ENCODE data around the gene LGR5. TPM values are rescaled to one million over a fixed set of nuclear protein-coding genes. Genes with fewer than 3 reads are reported as not detected.
A peak's percentile ranks its signal among the peaks of the same experiment; 100 is the strongest.

Gene LGR5
- total RNA-seq, 1 experiment from 2014 or later: 0.17 TPM

GRCh38 chr12:71509705-71510104, 70.1 kb downstream of the LGR5 start (continued):
- TF ChIP-seq, protein P1, sequence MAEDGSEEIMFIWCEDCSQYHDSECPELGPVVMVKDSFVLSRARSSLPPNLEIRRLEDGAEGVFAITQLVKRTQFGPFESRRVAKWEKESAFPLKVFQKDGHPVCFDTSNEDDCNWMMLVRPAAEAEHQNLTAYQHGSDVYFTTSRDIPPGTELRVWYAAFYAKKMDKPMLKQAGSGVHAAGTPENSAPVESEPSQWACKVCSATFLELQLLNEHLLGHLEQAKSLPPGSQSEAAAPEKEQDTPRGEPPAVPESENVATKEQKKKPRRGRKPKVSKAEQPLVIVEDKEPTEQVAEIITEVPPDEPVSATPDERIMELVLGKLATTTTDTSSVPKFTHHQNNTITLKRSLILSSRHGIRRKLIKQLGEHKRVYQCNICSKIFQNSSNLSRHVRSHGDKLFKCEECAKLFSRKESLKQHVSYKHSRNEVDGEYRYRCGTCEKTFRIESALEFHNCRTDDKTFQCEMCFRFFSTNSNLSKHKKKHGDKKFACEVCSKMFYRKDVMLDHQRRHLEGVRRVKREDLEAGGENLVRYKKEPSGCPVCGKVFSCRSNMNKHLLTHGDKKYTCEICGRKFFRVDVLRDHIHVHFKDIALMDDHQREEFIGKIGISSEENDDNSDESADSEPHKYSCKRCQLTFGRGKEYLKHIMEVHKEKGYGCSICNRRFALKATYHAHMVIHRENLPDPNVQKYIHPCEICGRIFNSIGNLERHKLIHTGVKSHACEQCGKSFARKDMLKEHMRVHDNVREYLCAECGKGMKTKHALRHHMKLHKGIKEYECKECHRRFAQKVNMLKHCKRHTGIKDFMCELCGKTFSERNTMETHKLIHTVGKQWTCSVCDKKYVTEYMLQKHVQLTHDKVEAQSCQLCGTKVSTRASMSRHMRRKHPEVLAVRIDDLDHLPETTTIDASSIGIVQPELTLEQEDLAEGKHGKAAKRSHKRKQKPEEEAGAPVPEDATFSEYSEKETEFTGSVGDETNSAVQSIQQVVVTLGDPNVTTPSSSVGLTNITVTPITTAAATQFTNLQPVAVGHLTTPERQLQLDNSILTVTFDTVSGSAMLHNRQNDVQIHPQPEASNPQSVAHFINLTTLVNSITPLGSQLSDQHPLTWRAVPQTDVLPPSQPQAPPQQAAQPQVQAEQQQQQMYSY (CRISPR knock-in tag; IDR thresholded peaks at IDR 0.05): no peak
- TF ChIP-seq, protein P2, sequence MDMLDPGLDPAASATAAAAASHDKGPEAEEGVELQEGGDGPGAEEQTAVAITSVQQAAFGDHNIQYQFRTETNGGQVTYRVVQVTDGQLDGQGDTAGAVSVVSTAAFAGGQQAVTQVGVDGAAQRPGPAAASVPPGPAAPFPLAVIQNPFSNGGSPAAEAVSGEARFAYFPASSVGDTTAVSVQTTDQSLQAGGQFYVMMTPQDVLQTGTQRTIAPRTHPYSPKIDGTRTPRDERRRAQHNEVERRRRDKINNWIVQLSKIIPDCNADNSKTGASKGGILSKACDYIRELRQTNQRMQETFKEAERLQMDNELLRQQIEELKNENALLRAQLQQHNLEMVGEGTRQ (CRISPR knock-in tag; IDR thresholded peaks at IDR 0.05): no peak

GRCh38 chr12:71517145-71517846, 77.7 kb downstream of the LGR5 start:
- peaks cover 13% of the 10 kb centered on the region for H3K4me1 Mint-ChIP-seq
- peaks cover 4% of the 10 kb centered on the region; the same call in 1 of the 2 replicates for H3K36me3 Mint-ChIP-seq
- no peak for ATAC-seq
- ChIA-PET CTCF (no interaction called here), POLR2A (no interaction called here)
- H3K27ac Mint-ChIP-seq: no peak overlapping the region
- H3K27me3 Mint-ChIP-seq (ENCODE audit: low read depth): no peaks in the 10 kb centered on the region; the same call in none of the 2 replicates
- peaks cover 10% of the 10 kb centered on the region for H3K9me3 Mint-ChIP-seq
- no peak for DNase-seq (ENCODE audit: low spot score)
- H3K4me3 Mint-ChIP-seq: no peak overlapping the region
- TF ChIP-seq, protein P3, sequence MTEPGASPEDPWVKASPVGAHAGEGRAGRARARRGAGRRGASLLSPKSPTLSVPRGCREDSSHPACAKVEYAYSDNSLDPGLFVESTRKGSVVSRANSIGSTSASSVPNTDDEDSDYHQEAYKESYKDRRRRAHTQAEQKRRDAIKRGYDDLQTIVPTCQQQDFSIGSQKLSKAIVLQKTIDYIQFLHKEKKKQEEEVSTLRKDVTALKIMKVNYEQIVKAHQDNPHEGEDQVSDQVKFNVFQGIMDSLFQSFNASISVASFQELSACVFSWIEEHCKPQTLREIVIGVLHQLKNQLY (CRISPR knock-in tag; IDR thresholded peaks at IDR 0.05): no peak

DNA sequence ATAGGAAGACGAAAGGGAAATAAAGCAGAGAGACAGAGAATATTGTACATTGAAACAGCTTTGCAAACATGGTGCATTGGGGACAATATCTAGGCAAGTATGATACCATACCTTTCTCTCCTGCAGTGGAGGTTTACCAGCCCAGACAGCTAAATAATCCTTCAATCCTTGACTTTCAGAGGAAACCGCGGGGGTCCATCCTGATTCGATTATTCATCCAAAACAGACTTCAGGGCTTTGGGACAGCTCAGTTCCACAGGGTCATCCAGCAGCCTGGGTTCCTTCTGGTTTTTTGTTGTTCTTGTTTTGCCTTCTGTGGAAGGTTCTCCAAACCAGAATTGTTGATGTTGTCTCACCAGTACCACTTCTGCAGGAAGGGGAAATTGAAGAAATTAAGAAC, 81.5 kb downstream of the LGR5 start:
- Mint-ChIP-seq H3K4me1 (peaks cover 13% of the 10 kb centered on the region), H3K4me3 (no peak overlapping the region), H3K9me3 (peaks cover 10% of the 10 kb centered on the region), H3K27me3 (ENCODE audit: low read depth) (no peaks in the 10 kb centered on the region), H3K27ac (no peak overlapping the region), H3K36me3 (peaks cover 4% of the 10 kb centered on the region; the same call in 1 of the 2 replicates)
- ATAC-seq (peak; percentile 71), DNase-seq (ENCODE audit: low spot score) (peak; percentile 28)
- POLR2A ChIA-PET: no interaction called here
- TF ChIP-seq NFATC4 (CRISPR knock-in tag; IDR thresholded peaks at IDR 0.05) (no peak), E2F4 (CRISPR knock-in tag; IDR thresholded peaks at IDR 0.05; ENCODE audit: borderline replicate concordance, low read depth) (no peak), MXD4 (CRISPR knock-in tag; IDR thresholded peaks at IDR 0.05; ENCODE audit: borderline replicate concordance) (no peak), IRF1 (CRISPR knock-in tag; IDR thresholded peaks at IDR 0.05) (no peak), NR2C2 (CRISPR knock-in tag; IDR thresholded peaks at IDR 0.05) (no peak), ELF4 (CRISPR knock-in tag; IDR thresholded peaks at IDR 0.05; ENCODE audit: low read depth) (no peak), PRRX2 (CRISPR knock-in tag; IDR thresholded peaks at IDR 0.05) (no peak), FOXK1 (CRISPR knock-in tag; IDR thresholded peaks at IDR 0.05) (no peak), CTCF (IDR thresholded peaks at IDR 0.05) (no peak), NR1H2 (CRISPR knock-in tag; IDR thresholded peaks at IDR 0.05) (no peak), OVOL2 (CRISPR knock-in tag; IDR thresholded peaks at IDR 0.05; ENCODE audit: borderline replicate concordance) (no peak), ZBTB43 (CRISPR knock-in tag; IDR thresholded peaks at IDR 0.05) (no peak), FOXP1 (CRISPR knock-in tag; IDR thresholded peaks at IDR 0.05; ENCODE audit: borderline replicate concordance) (no peak)
- TF ChIP-seq, protein P4, sequence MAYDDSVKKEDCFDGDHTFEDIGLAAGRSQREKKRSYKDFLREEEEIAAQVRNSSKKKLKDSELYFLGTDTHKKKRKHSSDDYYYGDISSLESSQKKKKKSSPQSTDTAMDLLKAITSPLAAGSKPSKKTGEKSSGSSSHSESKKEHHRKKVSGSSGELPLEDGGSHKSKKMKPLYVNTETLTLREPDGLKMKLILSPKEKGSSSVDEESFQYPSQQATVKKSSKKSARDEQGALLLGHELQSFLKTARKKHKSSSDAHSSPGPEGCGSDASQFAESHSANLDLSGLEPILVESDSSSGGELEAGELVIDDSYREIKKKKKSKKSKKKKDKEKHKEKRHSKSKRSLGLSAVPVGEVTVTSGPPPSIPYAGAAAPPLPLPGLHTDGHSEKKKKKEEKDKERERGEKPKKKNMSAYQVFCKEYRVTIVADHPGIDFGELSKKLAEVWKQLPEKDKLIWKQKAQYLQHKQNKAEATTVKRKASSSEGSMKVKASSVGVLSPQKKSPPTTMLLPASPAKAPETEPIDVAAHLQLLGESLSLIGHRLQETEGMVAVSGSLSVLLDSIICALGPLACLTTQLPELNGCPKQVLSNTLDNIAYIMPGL (CRISPR knock-in tag; IDR thresholded peaks at IDR 0.05): no peak
- TF ChIP-seq, protein P5, sequence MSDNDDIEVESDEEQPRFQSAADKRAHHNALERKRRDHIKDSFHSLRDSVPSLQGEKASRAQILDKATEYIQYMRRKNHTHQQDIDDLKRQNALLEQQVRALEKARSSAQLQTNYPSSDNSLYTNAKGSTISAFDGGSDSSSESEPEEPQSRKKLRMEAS (CRISPR knock-in tag; IDR thresholded peaks at IDR 0.05): no peak
- CTCF ChIA-PET: no interaction called here

Measured in WTC11 (cell line).